A549 treated with AZD2906 at 1 μM for 4 hours (cell line): ENCODE results near the gene KNSTRN. TPM values are rescaled to one million over a fixed set of nuclear protein-coding genes. Genes with fewer than 3 reads are reported as not detected.

Source experiments
- total RNA-seq: library from RNA; stranded (reverse); fragments of 200-300 nt; extraction: Qiagen RNA extraction; gene quantifications from 5 replicates; pipeline ENCODE4 v1.2.3, GENCODE V29; 2022

Gene KNSTRN, protein sequence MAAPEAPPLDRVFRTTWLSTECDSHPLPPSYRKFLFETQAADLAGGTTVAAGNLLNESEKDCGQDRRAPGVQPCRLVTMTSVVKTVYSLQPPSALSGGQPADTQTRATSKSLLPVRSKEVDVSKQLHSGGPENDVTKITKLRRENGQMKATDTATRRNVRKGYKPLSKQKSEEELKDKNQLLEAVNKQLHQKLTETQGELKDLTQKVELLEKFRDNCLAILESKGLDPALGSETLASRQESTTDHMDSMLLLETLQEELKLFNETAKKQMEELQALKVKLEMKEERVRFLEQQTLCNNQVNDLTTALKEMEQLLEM
- 43.0 to 56.5 TPM (median 47.7 TPM) in 5 replicates for total RNA-seq

DNA sequence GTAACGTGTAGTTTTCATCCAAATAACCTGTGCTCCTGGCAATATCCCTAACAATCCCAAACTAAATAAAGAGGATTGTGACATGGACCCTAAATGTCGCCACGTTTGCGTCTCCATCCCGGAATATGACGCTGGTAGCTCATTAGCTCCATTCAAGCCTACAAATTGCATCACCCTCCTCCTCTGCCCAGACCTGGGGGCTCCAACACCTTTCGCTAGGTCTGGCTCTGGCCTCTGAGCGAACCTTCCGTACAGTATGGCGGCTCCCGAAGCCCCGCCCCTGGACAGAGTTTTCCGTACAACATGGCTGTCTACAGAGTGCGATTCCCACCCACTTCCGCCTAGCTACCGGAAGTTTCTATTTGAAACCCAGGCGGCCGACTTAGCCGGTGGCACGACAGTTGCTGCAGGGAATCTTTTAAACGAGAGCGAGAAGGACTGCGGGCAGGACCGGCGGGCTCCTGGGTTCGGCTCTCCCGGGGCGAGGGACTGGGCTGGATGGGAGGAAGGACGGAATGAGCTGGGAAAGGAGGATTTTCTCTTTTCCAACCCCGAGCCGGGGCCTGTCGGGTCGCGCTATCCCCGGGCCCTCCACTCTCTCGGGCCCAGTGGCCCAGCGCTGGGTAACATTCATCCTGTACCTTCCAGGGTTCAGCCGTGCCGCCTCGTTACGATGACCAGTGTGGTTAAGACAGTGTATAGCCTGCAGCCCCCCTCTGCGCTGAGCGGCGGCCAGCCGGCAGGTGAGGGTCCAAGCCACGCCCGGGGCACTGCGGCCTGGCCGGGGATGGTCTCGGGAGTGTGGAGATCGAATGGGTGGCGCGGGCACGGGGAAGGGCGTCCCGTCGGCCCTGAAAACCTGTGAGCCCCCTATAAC lies at the start of gene KNSTRN:
Gene KNSTRN (plus strand): TSS at position 142 of the 877 bp plus-strand sequence. CDS start 115 bp downstream, at position 257.

GRCh38 chr15:40340740-40341400 lies 41.7 kb upstream of the KNSTRN start, which contains the start of gene CCDC9B:
Gene CCDC9B, minus strand, starts transcription at chr15:40340939. Its CDS starts 120 bp downstream, at chr15:40340819.

GRCh38 chr15:40357723-40358470 lies 24.6 kb upstream of the KNSTRN start, which contains the start of gene DISP2:
Gene DISP2, plus strand, starts transcription at chr15:40358219. Its CDS starts 103 bp downstream, at chr15:40358322.

DNA sequence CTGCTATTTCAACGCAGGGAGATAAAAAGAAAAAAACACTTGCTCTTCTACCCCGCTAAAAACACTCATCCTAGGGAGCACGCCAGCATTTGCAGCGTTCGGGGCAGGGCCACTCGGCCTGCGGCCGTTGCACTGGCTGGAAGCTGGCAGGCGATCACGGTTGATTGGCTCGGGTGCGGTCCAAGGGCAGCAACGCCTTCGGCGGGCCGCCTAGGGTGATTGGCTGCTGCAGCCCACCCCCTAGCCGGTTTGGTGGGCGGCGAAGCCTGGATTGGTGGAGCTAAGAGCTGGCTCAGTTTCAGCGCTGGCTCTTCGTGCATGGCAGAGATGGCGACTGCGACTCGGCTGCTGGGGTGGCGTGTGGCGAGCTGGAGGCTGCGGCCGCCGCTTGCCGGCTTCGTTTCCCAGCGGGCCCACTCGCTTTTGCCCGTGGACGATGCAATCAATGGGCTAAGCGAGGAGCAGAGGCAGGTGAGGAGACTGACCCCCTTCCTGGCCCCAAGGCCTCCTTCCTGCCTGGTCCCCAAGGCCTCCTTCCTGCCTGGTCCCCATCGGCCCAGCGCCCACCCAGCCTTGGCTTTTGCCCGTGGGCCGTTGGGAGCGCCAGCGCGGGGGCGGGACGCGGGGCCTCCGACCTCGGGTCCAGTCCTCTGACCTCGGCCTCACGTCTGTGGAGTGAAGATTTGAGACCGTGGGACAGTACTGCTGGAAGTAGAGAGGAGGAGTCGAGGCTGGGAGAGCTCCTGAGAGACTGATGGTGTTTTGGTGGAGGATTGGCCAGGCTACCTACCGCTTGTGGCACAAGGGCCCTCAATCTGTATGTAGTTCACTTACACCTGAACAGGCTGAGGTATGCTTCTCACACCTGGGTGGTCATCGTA lies 23.2 kb downstream of the KNSTRN start, which contains the start of gene IVD:
Gene IVD (plus strand): TSS at position 295 of the 881 bp plus-strand sequence. CDS start 33 bp downstream, at position 328.

DNA sequence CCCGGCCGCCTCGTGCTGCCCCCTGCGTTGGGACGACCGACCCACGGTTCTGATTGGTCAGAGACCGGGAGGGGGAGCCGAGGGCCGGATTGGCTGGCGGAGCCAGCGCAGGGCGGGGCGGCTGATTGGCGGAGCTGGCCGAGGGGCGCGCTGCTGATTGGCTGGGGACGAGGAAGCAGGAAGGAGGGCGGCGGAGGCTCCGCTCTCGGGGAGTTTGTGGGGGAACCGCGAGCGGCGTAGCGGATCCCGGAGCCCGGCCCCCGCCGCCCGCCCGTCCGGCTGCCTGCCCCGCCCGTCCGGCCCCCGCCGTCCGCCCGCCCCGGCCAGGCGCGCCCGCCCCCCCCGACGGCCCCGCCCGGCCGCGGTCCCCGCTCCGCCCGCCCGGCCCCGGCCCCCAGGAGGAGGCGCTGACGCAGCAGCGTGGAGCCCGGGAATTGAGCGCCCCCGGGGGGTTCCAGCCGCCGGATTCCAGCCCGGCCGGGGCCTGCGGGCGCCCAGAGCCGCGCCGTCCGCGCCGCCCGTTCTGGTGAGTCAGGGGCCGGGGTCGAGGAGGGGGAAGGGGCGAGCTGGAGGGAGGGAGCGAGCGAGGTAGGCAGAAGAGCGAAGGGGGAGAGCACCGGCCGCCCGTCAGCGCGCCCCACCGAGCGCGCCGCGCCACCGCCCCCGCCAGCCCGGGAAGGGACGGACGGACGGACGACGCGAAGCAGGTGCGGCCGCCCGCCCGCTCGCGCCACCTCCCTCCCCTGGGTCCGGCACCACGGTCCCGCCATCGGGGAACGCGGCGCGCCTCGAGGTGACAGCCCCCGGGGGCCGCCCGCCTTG lies 58.4 kb downstream of the KNSTRN start, which contains the start of gene BAHD1:
Gene BAHD1 (plus strand): TSS at position 211 of the 822 bp plus-strand sequence. CDS start 17,512 bp downstream, outside the sequence.

Other genes with a start within 250 kb of the KNSTRN start
- 23.2 to 35.7 TPM (median 26.7 TPM) in 5 replicates for gene BUB1B, start 221.7 kb upstream of the KNSTRN start, total RNA-seq
- gene PAK6, start 143.7 kb upstream of the KNSTRN start, total RNA-seq: 0.21 to 0.46 TPM (median 0.29 TPM) in 5 replicates
- 0.24 to 0.43 TPM (median 0.33 TPM) in 5 replicates for gene ANKRD63, start 99.7 kb upstream of the KNSTRN start, total RNA-seq
- gene PLCB2, start 74.8 kb upstream of the KNSTRN start, total RNA-seq: 0.38 to 0.97 TPM (median 0.84 TPM) in 5 replicates
- gene INAFM2, start 59.0 kb upstream of the KNSTRN start, total RNA-seq: 5.7 to 7.8 TPM (median 6.6 TPM) in 5 replicates
- 19.1 to 21.4 TPM (median 20.8 TPM) in 5 replicates for gene CCDC9B, start 41.8 kb upstream of the KNSTRN start, total RNA-seq
- not detected in 5 replicates for gene PHGR1, start 31.7 kb upstream of the KNSTRN start, total RNA-seq
- 1.00 to 2.5 TPM (median 1.8 TPM) in 5 replicates for gene DISP2, start 24.5 kb upstream of the KNSTRN start, total RNA-seq
- 11.1 to 12.9 TPM (median 11.7 TPM) in 5 replicates for gene IVD, start 23.1 kb downstream of the KNSTRN start, total RNA-seq
- gene BAHD1, start 58.2 kb downstream of the KNSTRN start, total RNA-seq: 9.8 to 11.7 TPM (median 11.2 TPM) in 5 replicates
- gene CHST14, start 88.3 kb downstream of the KNSTRN start, total RNA-seq: 12.9 to 20.9 TPM (median 19.1 TPM) in 5 replicates
- gene CCDC32, start 182.3 kb downstream of the KNSTRN start, total RNA-seq: 11.0 to 22.3 TPM (median 13.3 TPM) in 5 replicates
- gene RPUSD2, start 186.6 kb downstream of the KNSTRN start, total RNA-seq: 12.8 to 17.5 TPM (median 15.8 TPM) in 5 replicates
- 5.3 to 8.2 TPM (median 6.1 TPM) in 5 replicates for gene KNL1, start 211.5 kb downstream of the KNSTRN start, total RNA-seq